ENCODE data around the gene MXRA8. TPM values are rescaled to one million over a fixed set of nuclear protein-coding genes. Genes with fewer than 3 reads are reported as not detected.

The MXRA8 gene
- total and polyA plus RNA-seq, 2 experiments from 2014 or later = 155 to 242 TPM

GRCh38 chr1:1340185-1340584, 18.2 kb downstream of the MXRA8 start:
- H3K27me3 ChIP-seq = no peaks in the 10 kb centered on the region
- H3K9me2 ChIP-seq (replicated peaks; ENCODE audit: insufficient read depth) = no peaks in the 10 kb centered on the region
- H3K9me3 ChIP-seq (ENCODE audit: low read depth) = no peaks in the 10 kb centered on the region
- 92% methylated on average over 11 of the region's 23 CpGs for WGBS (ENCODE audit: low lambda C conversion rate, missing lambda C conversion rate)
- peaks cover 26% of the 10 kb centered on the region for H3K79me2 ChIP-seq
- H3K36me3 ChIP-seq (replicated peaks; ENCODE audit: insufficient read depth, low read depth) = no peaks in the 10 kb centered on the region
- peaks cover 19% of the 10 kb centered on the region for H4K20me1 ChIP-seq (ENCODE audit: insufficient read depth, poor library complexity, severe bottlenecking)
- no peak overlapping the region for H3K4me2 ChIP-seq
- no peak overlapping the region for H3K27ac ChIP-seq
- no peak for DNase-seq (ENCODE audit: low spot score)
- no peak overlapping the region for H2AFZ ChIP-seq
- no peak overlapping the region for H3K4me3 ChIP-seq
- no peak for TF ChIP-seq EZH2 (IDR thresholded peaks at IDR 0.05; ENCODE audit: borderline replicate concordance)
- no peak for TF ChIP-seq EZH2phosphoT487 (IDR thresholded peaks at IDR 0.05; ENCODE audit: low read depth, severe bottlenecking, unreplicated experiment)
- TF ChIP-seq CTCF (IDR thresholded peaks at IDR 0.05; ENCODE audit: poor library complexity) = no peak
- peaks cover 10% of the 10 kb centered on the region for H3K4me1 ChIP-seq (ENCODE audit: insufficient read depth)

GRCh38 chr1:1338278-1338677, 20.1 kb downstream of the MXRA8 start:
- WGBS (ENCODE audit: low lambda C conversion rate, missing lambda C conversion rate) = 97% methylated on average over 36 of the region's 36 CpGs
- Histone ChIP-seq H4K20me1 (ENCODE audit: insufficient read depth, poor library complexity, severe bottlenecking) (peaks cover 1% of the 10 kb centered on the region), H3K4me2 (no peak overlapping the region), H3K27ac (no peak overlapping the region), H3K79me2 (peaks cover 7% of the 10 kb centered on the region), H3K9me2 (replicated peaks; ENCODE audit: insufficient read depth) (no peaks in the 10 kb centered on the region), H3K4me3 (no peak overlapping the region), H3K4me1 (ENCODE audit: insufficient read depth) (no peaks in the 10 kb centered on the region), H3K27me3 (no peaks in the 10 kb centered on the region), H3K9me3 (ENCODE audit: low read depth) (no peaks in the 10 kb centered on the region), H3K36me3 (replicated peaks; ENCODE audit: insufficient read depth, low read depth) (no peaks in the 10 kb centered on the region), H2AFZ (no peak overlapping the region)
- DNase-seq (ENCODE audit: low spot score) = no peak
- TF ChIP-seq CTCF (IDR thresholded peaks at IDR 0.05; ENCODE audit: poor library complexity) (no peak), EZH2phosphoT487 (IDR thresholded peaks at IDR 0.05; ENCODE audit: low read depth, severe bottlenecking, unreplicated experiment) (no peak), EZH2 (IDR thresholded peaks at IDR 0.05; ENCODE audit: borderline replicate concordance) (no peak)

GRCh38 chr1:1337793-1338147, 20.6 kb downstream of the MXRA8 start:
- H3K4me1 ChIP-seq (ENCODE audit: insufficient read depth) = no peaks in the 10 kb centered on the region
- whole genome bisulfite sequencing (ENCODE audit: low lambda C conversion rate, missing lambda C conversion rate) = 75% methylated on average over 3 of the region's 18 CpGs
- H2AFZ ChIP-seq = no peak overlapping the region
- no peaks in the 10 kb centered on the region for H4K20me1 ChIP-seq (ENCODE audit: insufficient read depth, poor library complexity, severe bottlenecking)
- H3K36me3 ChIP-seq (replicated peaks; ENCODE audit: insufficient read depth, low read depth) = no peaks in the 10 kb centered on the region
- H3K79me2 ChIP-seq = peaks cover 2% of the 10 kb centered on the region
- DNase-seq (ENCODE audit: low spot score) = no peak
- H3K27ac ChIP-seq = no peak overlapping the region
- H3K27me3 ChIP-seq = no peaks in the 10 kb centered on the region
- no peak overlapping the region for H3K4me3 ChIP-seq
- TF ChIP-seq EZH2 (IDR thresholded peaks at IDR 0.05; ENCODE audit: borderline replicate concordance) (no peak), EZH2phosphoT487 (IDR thresholded peaks at IDR 0.05; ENCODE audit: low read depth, severe bottlenecking, unreplicated experiment) (no peak), CTCF (IDR thresholded peaks at IDR 0.05; ENCODE audit: poor library complexity) (no peak)
- H3K4me2 ChIP-seq = no peak overlapping the region
- no peaks in the 10 kb centered on the region for H3K9me2 ChIP-seq (replicated peaks; ENCODE audit: insufficient read depth)
- H3K9me3 ChIP-seq (ENCODE audit: low read depth) = no peaks in the 10 kb centered on the region
